GM19328 (cell line): ENCODE data around the gene CDK18.
"Not testable (repeated sequence)": the region's sequence is repeated elsewhere in the genome, so short reads cannot be mapped to it uniquely, and the experiment has no call there.

Source experiments
- ATAC-seq: cut with Tn5 transposase; IDR thresholded peaks from one replicate; pipeline ENCODE4 v1.9.1; 2021; ENCODE audit warnings: mild to moderate bottlenecking, moderate library complexity; ENCODE audit not compliant: unreplicated experiment

The CDK18 gene

GRCh38 chr1:205480349-205480985 lies 24.0 kb upstream of the CDK18 start:
- ATAC-seq, result no peak

GRCh38 chr1:205481218-205481617 lies 23.3 kb upstream of the CDK18 start:
- ATAC-seq, result no peak

- no peak for ATAC-seq
Observed at GRCh38 chr1:205481629-205482151, 22.8 kb upstream of the CDK18 start.

- not testable (repeated sequence) for ATAC-seq
Observed at GRCh38 chr1:205482587-205482986, 21.9 kb upstream of the CDK18 start.

GRCh38 chr1:205483372-205483771 lies 21.1 kb upstream of the CDK18 start:
- ATAC-seq, result no peak

- ATAC-seq, result no peak
Observed at GRCh38 chr1:205484985-205485967, 19.2 kb upstream of the CDK18 start.

- no peak for ATAC-seq
Observed at GRCh38 chr1:205486258-205486657, 18.2 kb upstream of the CDK18 start.

- no peak for ATAC-seq
Observed at GRCh38 chr1:205488074-205488723, 16.3 kb upstream of the CDK18 start.

- no peak for ATAC-seq
Observed at GRCh38 chr1:205491794-205492193, 12.7 kb upstream of the CDK18 start.

GRCh38 chr1:205492201-205492667 lies 12.2 kb upstream of the CDK18 start:
- no peak for ATAC-seq

GRCh38 chr1:205492774-205493173 lies 11.7 kb upstream of the CDK18 start:
- ATAC-seq, result no peak

GRCh38 chr1:205493241-205494085 lies 11.0 kb upstream of the CDK18 start:
- no peak for ATAC-seq

GRCh38 chr1:205494115-205494514 lies 10.4 kb upstream of the CDK18 start:
- no peak for ATAC-seq

- no peak for ATAC-seq
Observed at GRCh38 chr1:205495237-205495823, 9.1 kb upstream of the CDK18 start.

GRCh38 chr1:205496661-205497060 lies 7.8 kb upstream of the CDK18 start:
- no peak for ATAC-seq

- ATAC-seq, result no peak
Observed at GRCh38 chr1:205497351-205497750, 7.1 kb upstream of the CDK18 start.

GRCh38 chr1:205499789-205500188 lies 4.7 kb upstream of the CDK18 start:
- ATAC-seq, result no peak

GRCh38 chr1:205500240-205501233 lies 3.9 kb upstream of the CDK18 start:
- ATAC-seq, result no peak
